GM19438 (cell line): ENCODE data around the gene AHCY.
"Not testable (repeated sequence)": the region's sequence is repeated elsewhere in the genome, so short reads cannot be mapped to it uniquely, and the experiment has no call there.

Experiments
- ATAC-seq: cut with Tn5 transposase; IDR thresholded peaks from one replicate; pipeline ENCODE4 v1.9.1; 2021; ENCODE audit warnings: low read depth; ENCODE audit not compliant: unreplicated experiment

Gene AHCY

DNA sequence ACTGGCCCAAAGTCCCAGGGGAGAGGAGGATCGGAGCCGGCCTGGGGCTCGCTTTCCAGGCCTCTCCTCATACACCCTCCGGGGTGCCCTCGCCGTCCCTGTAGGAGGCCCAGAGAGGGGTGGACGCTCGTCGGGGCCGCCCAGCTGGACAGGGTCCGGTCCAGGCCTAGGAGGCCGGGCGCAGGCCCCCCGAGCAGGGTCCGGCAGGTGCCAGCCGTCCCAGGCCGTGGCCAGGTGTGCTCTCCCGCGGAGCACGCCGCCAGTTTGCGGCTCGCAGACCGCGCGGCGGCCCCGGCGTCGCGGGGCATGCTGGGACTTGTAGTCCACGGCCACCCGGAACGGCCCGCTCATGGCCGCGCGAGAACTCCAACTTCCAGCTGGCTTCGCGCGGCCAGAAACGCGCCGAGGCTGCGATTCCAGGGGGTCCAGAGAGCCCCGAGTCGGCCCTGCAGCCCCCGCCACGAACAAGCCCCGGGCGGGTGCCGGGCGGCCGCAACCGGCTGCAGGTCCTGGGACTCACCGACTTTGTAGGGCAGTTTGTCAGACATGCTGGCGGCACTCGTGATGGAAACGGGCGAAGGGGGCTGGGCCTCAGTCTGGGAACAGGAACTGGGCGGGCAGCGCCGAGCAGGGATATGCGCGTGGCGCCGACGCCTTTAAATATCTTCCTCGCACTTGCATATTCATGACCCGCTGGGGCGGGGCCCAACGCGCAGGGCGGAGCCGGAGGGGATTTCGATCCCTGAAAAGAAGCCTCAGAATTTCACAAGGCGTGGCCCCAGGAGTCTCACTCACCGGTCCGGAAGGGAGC lies at the start of gene AHCY:
TSS of gene AHCY (minus strand) at position 633 of the 811 bp plus-strand sequence. CDS start at position 548, 85 bp downstream.
- ATAC-seq: peak; percentile 87

DNA sequence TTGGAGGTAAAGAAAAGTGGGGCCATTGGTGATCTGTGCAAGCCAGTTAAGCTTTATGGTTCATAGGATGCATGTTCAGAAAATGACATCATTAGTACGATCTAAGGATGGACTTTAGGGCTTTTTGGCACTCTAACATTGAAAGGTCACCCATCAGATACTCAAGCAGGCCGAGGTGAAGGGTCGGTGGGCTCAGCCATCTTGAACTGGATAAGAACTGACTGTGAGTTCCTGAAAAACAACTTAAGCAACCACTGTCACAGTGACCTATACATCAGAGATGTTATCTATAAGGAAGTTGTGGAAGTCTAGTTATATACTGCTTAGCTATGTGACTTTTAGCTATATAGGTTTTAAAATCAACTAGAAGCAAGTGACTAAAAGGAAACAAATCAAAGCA lies 46.9 kb upstream of the AHCY start:
- no peak for ATAC-seq

DNA sequence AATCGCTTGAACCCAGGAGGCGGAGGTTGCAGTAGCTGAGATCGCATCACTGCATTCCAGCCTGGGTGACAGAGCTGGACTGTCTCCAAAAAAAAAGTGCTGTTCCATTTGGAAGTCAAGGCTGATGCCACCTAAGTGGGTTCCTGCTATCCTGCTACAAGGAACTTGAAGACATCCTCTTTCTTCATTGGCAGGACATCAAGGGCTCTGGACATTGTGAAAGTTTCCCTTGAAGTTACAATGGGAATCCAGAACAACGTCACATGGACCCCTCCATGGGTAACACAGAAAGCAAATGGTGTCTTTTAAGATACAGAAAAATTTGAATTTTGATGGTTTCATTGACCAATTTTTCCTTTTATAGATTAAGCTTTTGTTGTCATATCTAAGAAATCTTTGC lies 44.4 kb upstream of the AHCY start:
- ATAC-seq: no peak

DNA sequence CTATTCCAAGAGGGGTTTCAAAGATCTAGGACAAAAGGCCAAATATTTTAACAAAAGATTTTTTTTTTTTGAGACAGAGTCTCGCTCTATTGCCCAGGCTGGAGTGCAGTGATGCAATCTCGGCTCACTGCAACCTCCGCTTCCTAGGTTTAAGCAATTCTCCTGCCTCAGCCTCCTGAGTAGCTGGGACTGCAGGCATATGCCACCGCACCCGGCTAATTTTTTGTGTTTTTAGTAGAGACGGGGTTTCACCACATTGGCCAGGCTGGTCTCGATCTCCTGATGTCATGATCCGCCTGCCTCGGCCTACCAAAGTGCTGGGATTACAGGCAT lies 43.3 kb upstream of the AHCY start:
- ATAC-seq: not testable (repeated sequence)

DNA sequence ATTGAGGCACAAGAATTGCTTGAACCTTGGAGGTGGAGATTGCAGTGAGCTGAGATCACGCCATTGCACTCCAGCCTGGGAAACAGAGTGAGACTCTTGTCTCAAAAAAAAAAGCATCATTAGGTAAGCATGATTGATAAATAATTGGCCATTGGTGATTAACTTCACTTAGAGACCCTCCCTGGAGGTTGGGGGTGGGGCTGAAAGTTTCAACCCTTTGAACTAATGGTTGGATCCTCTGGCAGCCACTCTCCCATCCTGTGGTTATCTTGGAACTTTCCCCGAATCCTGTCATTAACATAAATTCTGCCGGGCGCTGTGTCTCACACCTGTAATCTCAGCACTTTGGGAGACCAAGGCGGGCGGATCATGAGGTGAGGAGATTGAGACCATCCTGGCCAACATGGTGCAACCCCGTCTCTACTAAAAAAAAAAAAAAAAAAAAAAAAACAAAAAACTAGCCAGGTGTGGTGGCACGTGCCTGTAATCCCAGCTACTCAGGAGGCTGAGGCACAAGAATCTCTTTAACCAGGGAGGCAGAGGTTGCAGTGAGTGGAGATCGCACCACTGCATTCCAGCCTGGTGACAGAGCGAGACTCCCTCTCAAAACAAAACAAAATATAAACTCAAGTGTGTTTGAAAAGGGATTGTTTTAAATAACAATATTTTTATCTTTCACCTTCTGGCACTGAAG lies 42.8 kb upstream of the AHCY start:
- ATAC-seq: not testable (repeated sequence)

DNA sequence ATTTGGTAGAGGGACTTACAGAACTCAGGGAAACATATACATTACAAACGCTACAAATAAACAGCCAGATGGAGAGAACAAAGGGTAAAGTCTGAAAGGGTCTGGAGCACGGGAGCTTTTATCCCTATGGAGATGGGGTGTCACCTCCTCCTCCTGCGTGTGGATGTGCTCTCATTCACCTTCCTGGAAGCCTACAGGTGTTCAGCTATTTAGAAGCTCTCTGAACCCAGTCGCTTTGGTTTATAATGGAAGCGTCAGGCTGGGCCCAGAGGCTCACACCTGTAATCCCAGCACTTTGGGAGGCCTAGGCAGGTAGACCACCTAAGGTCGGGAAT lies 42.2 kb upstream of the AHCY start:
- no peak for ATAC-seq

DNA sequence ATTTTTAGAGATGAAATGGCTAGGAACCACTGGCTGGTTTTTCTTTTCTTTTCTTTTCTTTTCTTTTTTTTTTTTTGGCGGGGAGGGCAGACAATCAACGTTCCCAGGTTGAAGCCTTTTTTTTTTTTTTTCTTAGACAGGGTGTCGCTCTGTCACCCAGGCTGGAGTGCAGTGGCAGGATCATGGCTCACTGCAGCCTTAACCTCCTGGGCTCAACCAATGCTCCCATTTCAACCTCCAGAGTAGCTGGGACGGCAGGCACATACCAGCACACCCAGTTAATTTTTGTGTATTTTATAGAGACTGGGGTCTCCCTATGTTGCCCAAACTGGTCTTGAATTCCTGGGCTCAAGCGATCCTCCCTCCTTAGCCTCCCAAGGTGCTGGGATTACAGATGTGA lies 41.1 kb upstream of the AHCY start:
- ATAC-seq: no peak

DNA sequence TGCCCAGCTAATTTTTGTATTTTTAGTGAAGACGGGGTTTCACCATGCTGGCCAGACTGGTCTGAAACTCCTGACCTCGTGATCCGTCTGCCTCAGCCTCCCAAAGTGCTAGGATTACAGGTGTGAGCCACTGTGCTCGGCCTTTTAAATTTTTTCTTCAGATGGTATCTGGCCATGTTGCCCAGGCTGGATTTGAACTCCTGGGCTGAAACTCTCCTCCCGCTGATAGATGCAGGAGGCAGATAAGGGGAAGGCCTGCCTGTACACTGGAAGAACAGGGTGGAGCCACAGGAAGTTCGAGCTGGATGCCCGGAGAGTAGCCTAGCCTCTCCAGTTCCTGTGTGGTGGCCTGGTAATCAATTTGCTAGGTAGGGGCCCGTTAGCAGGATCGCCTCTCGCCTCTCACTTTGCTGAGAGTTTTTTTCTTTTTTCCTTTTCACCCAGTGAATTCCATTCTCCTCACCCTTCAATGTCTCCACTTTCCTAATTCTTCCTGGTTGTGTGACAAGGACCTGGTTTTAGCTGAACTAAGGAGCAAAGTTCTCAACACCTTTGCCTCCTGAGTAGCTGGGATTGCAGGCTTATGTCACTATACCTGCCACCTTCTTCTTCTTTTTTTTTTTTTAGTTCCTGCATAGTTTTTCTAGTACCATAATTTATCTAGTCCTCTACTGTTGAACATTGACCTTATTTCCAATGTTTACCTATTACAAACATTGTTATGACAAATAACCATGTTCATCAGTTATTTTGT lies 40.5 kb upstream of the AHCY start:
- ATAC-seq: no peak

DNA sequence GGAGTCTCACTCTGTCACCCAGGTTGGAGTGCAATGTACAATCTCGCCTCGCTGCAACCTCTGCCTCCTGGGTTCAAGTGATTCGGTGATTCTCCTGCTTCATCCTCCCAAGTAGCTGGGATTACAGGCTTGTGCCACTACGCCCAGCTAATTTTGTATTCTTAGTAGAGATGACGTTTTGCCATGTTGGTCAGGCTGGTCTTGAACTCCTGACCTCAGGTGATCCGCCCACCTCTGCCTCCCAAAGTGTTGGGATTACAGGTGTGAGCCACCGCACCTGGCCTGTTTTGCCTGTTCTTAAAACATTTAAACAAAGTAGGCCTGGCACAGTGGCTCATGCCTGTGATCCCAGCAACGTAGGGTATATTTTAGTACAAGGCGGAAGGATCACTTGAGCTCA lies 38.0 kb upstream of the AHCY start:
- ATAC-seq: not testable (repeated sequence)

DNA sequence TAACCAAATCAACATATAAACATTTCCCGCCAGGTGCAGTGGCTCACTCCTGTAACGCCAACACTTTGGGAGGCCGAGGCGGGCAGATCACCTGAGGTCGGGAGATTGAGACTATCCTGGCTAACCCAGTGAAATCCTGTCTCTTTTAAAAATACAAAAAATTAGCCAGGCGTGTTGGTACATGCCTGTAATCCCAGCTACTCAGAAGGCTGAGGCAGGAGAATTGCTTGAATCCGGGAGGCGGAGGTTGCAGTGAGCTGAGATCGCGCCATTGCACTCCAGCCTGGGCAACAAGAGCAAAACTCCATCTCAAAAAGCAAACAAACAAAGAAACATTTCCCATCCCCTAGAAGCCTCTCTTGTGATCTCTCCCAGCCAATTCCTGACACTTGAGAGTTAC lies 37.6 kb upstream of the AHCY start:
- not testable (repeated sequence) for ATAC-seq

DNA sequence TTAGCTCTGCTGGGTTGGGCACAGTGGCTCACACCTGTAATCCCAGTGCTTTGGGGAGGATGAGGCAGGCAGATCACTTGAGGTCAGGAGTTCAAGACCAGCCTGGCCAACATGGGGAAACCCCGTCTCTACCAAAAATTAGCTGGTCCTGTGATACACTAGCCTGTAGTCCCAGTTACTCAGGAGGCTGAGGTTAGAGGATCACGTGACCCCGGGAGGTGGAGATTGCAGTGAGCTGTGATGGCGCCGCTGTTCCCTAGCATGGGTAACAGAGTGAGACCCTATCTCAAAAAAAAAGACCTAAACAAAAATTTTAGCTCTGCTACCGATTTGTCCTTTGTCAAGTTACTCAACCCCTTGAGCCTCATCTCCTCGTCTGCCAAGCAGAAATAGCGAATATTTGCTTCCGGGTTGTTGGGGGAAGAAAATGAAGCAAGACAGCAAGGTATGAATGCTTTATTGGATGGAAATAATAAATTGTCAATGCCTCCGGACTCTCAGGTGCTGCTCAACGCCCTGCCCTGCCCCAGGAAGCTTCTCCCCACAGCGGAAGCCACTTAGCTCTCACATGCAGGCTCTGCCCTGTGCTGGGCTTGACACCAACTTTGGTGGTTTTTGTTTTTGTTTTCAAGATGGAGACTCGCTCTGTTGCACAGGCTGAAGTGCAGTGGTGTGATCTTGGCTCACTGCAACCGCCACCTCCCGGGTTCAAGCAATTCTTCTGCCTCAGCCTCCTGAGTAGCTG lies 35.0 kb upstream of the AHCY start:
- no peak for ATAC-seq

DNA sequence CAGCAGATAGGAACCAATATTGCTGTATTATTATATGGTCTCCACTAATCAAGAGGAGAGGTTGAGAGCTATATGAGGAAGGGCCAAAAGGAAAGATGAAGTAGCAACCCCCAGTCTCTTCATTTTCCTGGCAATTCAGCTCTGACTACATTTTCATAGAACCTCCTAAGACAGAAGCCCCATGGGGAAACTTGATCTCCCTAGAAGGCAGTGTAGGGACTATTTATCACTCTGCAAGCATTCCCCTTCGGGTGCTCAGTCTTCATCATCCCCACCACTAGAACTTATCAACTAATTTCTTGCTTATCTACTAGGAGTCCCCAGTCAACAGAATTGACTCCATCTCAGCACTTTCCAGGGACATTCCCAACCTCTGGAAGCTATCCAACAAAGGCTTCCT lies 34.4 kb upstream of the AHCY start:
- ATAC-seq: no peak

DNA sequence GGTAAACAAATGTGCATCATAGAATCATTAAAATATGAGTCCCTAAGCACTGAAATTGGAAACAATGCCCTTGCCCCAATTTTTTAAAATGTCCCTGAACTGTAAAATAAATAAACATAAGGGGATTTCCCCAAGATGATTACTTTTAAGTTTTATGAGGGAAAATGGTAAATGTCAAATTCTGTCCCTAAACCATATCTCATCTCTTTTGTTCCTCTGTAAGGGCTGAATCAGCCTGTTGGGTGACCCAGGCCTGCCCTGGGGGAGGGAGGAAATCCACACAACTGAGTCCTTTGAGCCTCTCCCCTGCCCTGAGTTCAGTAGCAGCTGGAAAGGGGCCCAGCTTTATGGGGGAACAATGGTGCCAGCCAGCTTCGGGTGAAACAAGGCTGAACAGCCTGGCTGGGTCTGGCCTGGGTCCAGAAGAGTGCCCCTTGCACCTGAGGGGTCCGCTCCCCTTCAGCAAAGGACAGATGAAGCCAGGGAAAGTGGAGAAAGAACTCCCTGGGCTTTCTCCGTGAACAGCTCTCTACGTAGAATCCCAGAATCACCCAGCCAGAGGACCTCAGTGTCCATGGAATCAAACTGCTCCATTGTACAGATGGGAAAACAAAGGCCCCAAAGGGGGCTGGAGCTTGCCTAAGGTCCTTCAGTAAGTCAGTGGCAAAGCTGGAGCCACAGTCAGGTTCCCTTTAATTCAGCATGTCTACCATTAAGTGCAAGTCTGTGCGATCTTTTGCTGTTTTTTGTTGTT lies 31.7 kb upstream of the AHCY start:
- no peak for ATAC-seq

DNA sequence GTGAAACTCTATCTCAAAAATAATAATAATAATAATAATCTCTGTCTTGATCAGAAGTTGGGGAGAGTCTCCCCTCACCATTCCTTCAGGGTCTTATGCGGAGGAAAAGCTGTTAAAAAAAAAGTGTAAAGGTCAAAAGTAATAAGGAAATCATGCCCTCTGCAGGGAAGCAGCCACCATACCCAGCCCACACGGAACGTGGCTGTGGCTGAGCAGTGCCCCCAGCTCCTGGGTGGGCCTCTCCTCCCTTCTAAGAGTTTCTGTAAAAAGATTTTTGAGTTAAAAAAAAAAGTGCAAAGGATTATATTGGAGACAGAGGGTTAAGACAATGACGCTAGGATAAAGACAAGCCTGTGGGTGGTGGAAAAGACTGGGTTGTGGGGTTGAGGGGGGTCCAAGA lies 30.6 kb upstream of the AHCY start:
- ATAC-seq: no peak

DNA sequence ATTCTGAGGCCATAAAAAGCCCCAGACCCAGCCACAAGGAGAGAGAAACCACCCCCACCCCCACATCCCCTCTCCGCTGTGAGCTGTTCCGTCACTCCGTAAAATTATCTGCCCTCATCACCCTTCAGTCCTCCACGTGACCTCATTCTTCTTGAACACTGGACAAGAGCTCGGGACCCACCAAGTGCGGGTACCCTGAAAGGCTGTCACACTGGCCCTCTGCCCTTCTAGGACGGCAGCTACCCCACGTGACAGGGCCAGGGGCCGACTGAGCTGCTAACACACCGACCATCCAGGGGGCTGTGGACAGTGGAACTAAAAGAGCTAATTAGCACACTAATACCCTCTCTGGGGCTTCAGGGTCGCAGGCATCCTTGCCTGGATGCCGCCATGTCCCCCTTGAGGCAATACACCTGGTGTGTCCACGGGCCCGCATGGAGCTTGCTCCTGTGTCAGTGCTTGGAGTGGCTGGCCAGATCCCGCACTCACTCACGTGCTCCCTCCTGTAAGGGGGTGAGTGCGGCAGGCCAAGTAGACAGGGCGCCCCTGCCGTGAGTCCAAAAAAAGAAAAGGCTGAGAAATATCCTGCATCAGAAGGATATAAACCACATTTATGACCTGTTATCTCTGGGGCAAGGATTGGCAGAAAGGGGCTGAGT lies 29.2 kb upstream of the AHCY start:
- no peak for ATAC-seq

DNA sequence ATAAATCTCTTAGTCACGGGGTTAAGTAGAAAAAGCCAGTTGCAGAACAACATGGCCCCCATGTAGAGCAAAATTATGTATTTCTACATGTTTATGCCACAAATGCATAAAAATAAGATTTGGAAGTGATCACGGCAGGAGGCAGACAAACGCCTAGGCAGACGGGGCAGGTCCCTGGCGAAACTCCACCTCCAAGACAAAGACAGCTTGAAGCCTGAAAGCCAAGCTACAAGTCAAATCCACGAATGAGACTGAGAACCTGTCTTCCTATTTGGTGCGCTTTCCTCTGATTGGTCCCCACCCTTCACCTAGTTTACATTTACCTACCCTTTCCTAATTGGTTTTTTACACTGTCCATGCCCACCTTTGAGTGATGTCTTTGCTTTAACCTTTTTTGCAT lies 28.7 kb upstream of the AHCY start:
- no peak for ATAC-seq

DNA sequence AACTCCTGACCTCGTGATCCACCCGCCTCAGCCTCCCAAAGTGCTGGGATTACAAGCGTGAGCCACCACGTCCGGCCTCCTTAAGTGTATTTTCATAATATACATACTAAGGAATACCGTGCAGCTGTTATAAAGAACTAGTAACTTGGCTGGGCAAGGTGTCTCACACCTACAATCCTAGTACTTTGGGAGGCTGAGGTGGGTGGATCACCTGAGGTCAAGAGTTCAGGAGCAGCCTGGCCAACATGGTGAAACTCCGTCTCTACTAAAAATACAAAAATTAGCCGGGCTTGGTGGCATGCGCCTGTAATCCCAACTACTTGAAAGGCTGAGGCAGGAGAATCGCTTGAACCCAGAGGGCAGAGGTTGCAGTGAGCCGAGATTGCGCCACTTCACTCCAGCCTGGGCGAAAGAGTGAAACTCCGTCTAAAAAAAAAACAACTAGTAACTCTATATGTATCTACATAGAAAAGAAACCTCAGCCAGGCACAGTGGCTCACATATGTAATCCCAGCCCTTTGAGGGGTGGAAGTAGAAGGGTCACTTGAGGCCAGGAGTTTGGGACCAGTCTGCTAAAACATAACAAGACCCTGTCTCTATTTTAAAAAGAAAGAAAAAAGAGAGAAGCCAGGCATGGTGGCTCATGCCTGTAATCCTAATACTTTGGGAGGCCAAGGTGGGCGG lies 27.8 kb upstream of the AHCY start:
- not testable (repeated sequence) for ATAC-seq

DNA sequence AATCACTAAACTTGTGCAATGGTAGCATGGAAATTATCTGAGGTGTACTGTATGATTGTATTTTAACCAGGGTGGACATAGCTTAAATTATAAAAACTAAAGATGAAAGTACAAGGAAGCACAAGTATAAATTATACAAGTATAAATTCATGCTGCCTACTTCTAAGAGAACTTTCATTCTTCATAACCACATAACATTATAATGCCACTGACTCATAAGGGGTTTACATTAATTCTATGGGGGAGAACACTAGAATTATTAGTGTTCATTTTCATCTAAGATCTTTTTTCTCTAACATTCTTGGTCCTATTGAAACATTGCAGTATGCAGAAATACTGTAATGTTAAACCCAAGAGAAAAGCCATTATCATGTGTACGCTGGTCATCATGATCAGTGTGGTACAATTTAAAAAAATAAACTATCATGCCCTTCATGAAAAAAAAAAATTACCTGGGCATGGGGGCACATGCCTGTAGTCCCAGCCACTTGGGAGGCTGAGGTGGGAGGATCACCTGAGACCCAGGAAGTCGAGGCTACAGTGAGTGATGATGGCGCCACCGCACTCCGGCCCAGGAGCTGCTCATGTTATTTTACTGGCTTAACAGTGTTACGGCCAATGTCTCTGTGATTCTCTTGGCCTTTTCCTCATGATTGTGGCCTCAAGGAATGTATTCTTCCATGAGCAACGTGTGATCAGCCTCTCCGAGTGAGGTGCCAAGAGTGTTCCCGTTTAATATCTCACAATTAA lies 25.9 kb upstream of the AHCY start:
- ATAC-seq: no peak
